GM18519 (cell line): ENCODE data around the gene ART4.

Experiments used
- ATAC-seq: cut with Tn5 transposase; IDR thresholded peaks from one replicate; pipeline ENCODE4 v1.9.1; 2021; ENCODE audit warnings: mild to moderate bottlenecking, moderate library complexity; ENCODE audit not compliant: unreplicated experiment, low FRiP score

Gene ART4

DNA sequence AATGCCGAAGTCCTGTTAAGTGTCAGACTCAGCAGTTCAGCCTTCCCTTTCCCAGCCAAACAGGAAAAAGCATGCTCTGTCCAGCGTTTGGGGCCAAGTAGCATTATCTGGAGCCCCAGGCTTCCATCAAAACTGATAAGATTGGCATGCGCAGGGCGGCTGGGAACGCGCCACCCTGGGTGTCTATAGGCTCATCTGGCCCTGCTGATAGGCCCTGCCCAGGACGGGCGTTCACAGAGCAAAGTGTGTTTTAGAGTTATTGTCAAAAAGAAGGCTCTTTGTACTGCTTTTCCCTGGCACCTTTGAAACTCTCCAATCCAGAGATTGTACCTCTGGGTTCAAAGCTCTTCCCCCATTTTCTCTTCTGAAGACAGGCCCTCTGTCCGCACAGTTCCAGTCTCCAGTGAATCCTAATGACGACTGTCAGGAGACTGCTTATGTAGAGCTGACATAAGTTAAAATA lies at the start of gene ART4:
TSS of gene ART4 (minus strand) at position 102 of the 463 bp plus-strand sequence. CDS start 413 bp downstream, outside the sequence.
- ATAC-seq = no peak

GRCh38 chr12:14892726-14893505 lies 49.6 kb upstream of the ART4 start:
- no peak for ATAC-seq

DNA sequence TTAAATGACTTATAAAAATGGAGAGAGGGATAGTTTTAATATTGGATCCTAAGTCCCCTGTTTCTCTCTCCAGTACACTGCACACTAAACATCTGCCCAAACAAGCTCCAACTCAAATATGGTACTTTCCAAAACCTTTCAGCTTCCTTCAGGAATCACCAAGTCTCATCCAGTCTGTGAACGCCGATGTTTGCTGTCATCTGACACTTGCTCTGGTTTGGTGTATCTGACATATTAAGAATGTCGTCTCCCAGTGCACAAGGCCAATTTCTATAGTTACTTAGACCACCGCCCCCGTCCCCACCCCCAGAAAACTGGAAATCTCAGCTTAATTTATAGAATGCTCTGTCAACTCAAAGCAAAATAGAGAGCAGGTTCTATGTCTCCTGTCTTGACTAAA lies 47.4 kb upstream of the ART4 start:
- ATAC-seq = no peak

DNA sequence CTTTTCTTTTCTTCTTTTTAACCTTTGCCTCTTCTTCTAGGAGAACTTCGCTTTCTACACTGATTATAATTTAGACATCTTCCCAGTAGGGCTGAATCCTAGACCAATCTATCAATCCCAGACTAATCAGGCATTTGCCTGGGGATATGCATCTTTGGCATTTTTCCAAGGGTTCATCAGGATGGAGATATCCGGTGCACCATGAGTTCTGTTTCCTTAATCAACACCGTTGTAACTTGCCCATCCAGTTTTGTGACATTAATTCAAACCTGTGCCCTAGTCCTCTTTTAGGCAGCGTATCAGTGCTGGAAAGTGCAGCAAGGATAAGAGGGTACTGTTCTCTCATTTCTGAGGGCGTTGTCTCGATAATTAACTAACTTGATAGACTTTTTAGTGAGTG lies 42.9 kb upstream of the ART4 start:
- ATAC-seq = no peak

DNA sequence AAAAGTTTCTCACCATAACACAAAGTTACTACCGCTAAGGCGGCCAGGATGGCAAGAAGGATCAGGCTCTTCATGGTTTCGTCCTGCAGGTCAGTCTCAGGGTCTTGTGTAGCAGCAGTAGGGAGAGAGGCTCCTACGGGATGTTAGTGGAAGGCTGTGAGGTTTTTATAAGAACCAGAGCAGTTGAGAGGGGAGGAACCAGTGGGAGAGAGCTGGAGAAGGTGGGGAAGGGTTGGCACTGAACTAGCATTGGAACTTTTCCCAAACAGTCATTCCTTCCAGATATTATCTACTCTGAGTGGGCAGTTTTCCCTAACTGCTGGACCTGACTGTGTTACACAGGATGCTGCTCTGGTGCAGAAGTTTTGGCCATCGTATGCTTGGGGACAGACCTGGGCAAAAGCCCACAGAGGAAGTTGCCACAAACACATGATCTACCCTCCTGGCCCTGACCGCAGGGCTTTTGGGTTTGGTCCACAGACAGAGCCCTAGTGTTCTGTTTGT lies 42.4 kb upstream of the ART4 start, which contains the start of gene MGP:
TSS of gene MGP (minus strand) at position 137 of the 504 bp plus-strand sequence. CDS start at position 74, 63 bp downstream.
- no peak for ATAC-seq

GRCh38 chr12:14884458-14884878 lies 41.1 kb upstream of the ART4 start:
- ATAC-seq = peak; percentile 87

DNA sequence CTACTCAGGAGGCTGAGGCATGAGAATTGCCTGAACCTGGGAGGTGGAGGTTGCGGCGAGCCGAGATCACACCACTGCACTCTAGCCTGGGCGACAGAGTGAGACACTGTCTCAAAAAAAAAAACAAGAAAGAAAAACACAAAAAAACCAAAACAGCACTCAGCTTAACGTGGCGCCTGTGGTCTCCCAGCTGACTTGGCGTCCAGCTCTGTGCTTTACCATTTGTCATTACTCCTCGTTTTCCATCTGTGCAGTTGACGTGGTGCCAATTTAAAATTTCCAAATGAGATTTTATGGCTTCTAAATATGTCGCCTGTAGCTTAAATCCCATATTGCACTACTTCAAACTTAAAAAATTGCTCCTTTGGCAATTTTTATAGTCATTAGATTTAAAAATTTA lies 40.4 kb upstream of the ART4 start:
- no peak for ATAC-seq

DNA sequence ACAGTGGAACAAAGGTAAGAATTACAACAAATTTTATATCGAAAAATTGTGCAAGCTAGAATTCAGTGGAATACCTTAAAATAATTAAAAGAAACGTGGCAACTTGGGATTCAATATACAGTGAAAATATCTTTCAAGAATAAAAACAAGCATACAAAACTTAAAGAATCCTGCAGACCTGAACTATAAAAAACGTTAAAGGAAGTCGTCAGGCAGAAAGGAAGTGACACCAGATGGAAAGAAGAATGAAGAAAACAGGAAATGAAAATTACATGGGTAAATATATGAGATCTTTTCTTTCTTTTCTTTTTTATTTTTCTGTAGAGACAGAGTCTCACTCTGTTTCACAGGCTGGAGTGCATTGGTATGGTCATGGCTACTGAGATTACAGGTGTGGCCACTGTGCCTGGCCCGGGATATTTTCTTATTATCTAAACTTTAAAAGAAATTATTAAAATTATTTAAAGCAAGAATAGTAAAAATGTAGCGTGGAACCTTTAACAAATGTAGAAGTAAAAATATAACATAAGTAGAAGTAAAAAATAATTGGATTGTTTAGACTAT lies 37.6 kb upstream of the ART4 start:
- no peak for ATAC-seq

- ATAC-seq = no peak
These were observed 36.1 kb upstream of the ART4 start for GRCh38 chr12:14879222-14879933.

DNA sequence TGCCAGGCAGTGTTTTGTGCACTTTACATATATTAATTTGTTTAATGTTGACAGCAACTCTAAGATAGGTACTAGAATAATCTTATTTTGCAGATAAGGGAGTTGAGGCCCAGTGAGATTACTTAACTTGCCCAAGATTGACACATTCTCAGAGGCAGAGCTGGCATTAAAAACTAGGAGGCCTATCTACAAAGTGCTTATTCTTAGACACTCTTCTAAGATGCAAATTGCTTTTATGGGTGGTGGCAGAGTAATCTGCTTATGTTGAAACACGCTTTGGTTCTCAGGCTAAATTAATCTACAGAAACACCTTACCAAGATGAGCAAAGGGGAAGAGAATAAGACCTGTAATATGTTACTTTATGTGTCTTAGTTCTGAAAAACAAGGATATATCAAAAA lies 35.2 kb upstream of the ART4 start:
- no peak for ATAC-seq

- no peak for ATAC-seq
These were observed 33.5 kb upstream of the ART4 start for GRCh38 chr12:14876833-14877232.

- ATAC-seq = no peak
These were observed 31.6 kb upstream of the ART4 start for GRCh38 chr12:14874882-14875281.

GRCh38 chr12:14873440-14874185 lies 30.3 kb upstream of the ART4 start:
- no peak for ATAC-seq

GRCh38 chr12:14871886-14872285 lies 28.6 kb upstream of the ART4 start:
- no peak for ATAC-seq

- no peak for ATAC-seq
These were observed 27.9 kb upstream of the ART4 start for GRCh38 chr12:14871247-14871646.

DNA sequence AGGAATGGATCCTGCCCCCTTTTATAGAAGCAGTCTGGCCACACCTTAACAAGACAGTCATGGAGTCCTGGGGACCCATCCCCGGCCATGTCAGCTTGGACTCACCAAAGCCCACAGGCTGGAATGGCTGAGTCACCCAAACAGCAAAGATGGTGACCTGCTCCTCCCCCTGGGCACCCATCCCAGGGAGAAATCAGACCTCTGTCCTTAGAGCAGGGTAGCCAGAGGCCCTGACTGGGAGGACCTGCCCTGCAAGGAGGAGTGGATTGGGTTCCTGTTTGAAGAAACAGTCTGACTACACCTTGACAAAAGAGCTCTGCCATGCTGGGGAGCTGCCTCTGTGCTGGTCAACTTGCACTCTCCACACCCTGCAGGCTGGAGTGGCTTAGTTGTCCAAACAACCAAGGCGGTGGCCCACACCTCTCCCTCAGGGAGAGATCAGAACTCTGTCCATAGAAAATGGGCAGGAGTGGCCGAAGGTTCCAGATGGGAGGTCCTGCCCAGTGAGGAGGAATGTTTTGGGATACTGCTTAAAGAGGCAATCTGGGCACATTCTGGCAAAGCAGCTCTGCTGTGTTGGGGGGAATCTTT lies 25.7 kb upstream of the ART4 start:
- ATAC-seq = no peak

GRCh38 chr12:14860490-14860889 lies 17.2 kb upstream of the ART4 start:
- no peak for ATAC-seq

DNA sequence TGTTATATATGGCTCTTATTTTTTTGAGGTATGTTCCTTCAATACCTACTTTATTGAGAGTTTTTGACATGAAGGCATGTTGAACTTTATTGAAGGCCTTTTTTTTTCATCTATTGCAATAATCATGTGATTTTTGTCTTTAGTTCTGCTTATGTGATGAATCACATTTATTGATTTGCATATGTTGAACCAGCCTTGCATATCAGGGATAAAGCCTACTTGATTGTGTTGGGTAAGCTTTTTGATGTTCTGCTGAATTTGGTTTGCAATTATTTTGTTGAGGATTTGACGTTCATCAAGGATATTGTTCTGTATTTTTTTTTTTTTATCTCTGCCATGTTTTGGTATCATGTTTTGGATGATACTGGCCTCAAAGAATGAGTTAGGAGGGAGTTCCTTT lies 15.2 kb upstream of the ART4 start:
- no peak for ATAC-seq

GRCh38 chr12:14854586-14855183 lies 11.4 kb upstream of the ART4 start:
- ATAC-seq = no peak

- no peak for ATAC-seq
These were observed 10.6 kb upstream of the ART4 start for GRCh38 chr12:14853961-14854360.
